D721Med (cell line): ENCODE data around the gene TPSB2.

Experiments
- DNase-seq: peaks from one replicate; pipeline ENCODE4 v3.0.0; 2011; ENCODE audit warnings: low spot score; ENCODE audit not compliant: insufficient read length
- FAIRE-seq: peaks from 2 replicates; lab custom pipeline; 2011; peaks lifted over from hg19 to GRCh38; lab: Jason Lieb, UNC
- TF ChIP-seq, protein P1 (sequence below): IDR thresholded peaks from 2 replicates; pipeline ENCODE4 v1.5.1; 2012; ENCODE audit warnings: mild to moderate bottlenecking, control low read depth; ENCODE audit not compliant: insufficient read depth; ENCODE audit errors: missing control alignments

TPSB2 gene

DNA sequence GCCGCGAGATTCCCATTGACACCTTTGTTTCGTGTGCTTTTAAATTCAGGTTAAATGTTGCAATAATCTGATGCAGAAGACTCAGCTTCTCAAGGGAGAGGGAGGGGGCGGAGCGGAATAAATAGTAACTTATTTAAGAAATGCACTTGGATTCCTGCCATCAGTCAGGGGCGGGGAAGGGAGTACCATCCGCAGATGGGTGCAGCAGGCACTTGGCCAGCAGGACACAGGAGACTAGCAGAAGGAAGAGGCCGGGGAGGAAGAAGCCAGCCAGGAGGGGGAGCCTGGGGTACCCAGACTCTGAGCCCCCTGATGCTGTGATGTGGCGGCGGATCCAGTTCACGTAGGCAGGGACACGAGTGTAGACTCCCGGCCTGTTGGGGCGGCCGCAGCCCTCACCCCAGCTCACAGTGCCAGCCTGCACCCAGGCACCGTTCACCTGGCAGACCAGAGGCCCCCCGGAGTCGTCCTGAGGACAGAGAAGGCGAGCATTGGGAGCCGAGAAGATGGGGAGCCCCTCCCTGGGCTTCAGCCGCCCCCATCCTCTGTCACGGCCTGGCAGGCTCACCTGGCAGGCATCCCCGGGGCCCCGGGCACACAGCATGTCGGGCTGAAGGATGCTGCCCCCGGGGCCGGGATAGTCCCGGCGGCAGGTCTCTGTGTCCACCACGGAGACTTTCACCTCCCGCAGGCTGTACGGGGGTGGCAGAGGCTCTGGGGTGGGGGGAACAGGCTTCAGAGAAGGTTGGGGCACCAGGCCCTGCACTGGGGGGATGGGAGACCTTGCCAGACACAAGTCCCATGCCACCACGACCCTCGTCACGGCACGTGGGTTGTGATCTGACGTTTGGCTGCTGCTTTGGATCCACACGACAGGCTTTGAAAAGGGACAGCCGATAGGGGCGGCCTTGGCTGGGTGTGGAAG lies 8.1 kb downstream of the TPSB2 start:
- no peak for DNase-seq
- TF ChIP-seq, protein P1, sequence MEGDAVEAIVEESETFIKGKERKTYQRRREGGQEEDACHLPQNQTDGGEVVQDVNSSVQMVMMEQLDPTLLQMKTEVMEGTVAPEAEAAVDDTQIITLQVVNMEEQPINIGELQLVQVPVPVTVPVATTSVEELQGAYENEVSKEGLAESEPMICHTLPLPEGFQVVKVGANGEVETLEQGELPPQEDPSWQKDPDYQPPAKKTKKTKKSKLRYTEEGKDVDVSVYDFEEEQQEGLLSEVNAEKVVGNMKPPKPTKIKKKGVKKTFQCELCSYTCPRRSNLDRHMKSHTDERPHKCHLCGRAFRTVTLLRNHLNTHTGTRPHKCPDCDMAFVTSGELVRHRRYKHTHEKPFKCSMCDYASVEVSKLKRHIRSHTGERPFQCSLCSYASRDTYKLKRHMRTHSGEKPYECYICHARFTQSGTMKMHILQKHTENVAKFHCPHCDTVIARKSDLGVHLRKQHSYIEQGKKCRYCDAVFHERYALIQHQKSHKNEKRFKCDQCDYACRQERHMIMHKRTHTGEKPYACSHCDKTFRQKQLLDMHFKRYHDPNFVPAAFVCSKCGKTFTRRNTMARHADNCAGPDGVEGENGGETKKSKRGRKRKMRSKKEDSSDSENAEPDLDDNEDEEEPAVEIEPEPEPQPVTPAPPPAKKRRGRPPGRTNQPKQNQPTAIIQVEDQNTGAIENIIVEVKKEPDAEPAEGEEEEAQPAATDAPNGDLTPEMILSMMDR, result no peak
- no peak for FAIRE-seq

DNA sequence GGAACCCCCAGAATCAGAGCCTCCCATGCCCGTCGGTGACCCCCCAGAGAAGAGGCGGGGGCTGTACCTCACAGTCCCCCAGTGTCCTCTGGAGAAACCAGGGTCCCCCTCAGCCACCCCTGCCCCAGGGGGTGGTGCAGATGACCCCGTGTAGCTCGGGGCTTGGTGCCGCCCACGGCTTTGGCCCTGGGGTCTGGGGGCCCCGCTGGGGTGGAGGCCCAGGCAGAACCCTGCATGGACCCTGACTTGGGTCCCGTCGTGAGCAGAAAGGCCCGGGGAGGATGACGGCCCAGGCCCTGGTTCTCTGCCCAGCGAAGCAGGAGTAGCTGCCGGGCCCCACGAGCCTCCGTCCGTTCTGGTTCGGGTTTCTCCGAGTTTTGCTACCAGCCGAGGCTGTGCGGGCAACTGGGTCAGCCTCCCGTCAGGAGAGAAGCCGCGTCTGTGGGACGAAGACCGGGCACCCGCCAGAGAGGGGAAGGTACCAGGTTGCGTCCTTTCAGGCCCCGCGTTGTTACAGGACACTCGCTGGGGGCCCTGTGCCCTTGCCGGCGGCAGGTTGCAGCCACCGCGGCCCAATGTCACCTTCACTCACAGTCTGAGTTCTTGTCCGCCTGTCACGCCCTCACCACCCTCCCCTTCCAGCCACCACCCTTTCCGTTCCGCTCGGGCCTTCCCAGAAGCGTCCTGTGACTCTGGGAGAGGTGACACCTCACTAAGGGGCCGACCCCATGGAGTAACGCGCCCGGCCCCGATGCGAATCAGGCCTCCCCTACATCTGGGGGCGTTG lies 8.9 kb downstream of the TPSB2 start:
- FAIRE-seq (no peak), DNase-seq (no peak)
- TF ChIP-seq, protein P1, result no peak

DNA sequence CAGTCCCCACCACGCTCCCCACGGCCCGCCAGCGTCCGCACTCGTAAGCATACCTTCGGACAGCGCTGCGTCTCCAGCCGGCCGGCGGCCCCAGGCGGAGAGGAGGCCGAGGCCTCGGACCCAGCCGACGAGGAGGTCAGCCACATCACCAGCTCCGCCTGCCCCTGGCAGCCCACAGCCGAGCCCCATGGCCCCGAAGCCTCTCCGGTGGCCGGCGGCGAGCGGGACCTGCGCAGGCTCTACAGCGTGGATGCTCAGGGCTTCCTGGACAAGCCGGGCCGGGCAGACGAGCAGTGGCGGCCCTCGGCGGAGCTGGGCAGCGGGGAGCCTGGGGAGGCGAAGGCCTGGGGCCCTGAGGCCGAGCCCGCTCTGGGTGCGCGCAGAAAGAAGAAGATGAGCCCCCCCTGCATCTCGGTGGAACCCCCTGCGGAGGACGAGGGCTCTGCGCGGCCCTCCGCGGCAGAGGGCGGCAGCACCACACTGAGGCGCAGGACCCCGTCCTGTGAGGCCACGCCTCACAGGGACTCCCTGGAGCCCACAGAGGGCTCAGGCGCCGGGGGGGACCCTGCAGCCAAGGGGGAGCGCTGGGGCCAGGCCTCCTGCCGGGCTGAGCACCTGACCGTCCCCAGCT lies 9.8 kb downstream of the TPSB2 start:
- TF ChIP-seq, protein P1, result no peak
- FAIRE-seq, result no peak
- DNase-seq, result no peak

DNA sequence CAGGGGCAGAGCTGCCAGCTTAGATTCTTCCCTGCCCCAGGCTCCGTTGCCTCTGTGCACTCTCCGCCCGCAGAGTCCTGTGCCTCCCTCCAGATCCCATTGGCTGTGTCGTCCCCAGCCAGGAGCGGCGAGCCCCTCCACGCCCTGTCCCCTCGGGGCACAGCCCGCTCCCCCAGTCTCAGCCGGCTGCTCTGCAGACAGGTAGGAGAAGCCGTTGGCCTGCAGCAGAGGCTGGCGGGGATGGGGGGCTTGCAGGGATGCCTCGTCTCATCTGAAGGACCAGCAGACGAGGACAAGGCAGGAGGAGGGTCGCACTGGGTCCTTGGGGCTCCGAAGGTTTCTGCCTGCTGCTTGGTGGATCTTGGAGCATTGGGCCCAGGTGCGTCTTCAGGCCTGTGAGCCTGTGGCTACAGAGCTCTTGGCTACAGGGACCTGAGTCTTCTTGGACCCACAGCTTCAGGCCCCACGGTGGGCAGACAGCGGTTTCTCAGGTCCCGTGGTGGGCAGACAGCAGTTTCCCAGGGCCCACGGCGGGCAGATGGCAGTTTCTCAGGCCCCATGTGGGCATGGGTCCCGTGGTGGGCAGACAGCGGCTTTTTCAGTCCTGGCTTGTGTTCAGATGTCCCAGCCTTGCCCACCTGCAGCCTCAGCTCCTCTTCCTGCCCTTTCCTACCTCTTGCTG lies 10.9 kb downstream of the TPSB2 start:
- DNase-seq, result no peak
- TF ChIP-seq, protein P1, result no peak
- no peak for FAIRE-seq

DNA sequence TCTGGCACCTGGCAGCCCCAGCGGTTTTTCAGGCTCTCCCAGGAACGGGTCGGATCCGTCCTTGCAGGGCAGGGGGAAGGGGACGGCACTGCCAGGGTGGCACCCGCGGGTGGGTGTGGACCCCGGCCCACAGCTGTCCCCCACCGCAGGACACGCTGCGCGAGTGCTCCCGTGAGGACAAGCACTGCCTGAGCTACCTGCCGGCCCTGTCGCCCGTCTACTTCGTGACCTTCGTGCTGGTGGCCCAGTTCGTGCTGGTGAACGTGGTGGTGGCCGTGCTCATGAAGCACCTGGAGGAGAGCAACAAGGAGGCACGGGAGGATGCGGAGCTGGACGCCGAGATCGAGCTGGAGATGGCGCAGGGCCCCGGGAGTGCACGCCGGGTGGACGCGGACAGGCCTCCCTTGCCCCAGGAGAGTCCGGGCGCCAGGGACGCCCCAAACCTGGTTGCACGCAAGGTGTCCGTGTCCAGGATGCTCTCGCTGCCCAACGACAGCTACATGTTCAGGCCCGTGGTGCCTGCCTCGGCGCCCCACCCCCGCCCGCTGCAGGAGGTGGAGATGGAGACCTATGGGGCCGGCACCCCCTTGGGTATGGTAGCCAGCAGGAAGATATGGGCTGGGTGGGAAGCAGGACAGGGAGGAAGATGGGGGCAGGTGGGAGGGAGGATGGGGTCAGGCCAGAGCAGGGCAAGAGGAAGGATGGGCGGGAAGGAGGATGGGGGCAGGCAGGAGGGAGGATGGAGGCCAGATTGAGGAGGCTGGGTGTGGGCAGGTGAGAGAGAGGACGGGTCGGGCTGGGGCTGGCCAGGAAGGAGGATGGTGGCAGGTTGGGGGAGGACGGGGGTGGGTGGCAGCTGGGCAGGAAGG lies 11.7 kb downstream of the TPSB2 start:
- FAIRE-seq, result no peak
- TF ChIP-seq, protein P1, result no peak
- DNase-seq, result no peak

DNA sequence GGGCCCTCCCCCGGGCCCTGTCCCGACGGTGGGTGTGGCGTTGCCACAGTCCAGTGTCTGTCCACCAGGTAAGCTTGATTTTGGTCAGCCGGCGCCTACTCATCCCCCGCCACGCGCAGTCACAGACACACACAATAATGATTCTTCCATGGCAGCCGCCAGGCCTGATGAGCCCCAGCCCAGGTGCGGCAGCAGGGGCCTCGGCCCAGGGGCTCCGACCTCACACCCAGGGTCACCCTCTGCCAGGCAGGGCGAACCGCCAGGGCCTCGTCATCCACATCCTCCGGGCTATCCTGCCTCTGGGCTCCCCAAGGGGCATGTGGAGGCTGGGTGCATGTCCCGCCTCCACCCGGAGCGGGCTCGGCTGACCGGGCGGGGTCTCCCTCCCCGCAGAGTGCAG lies 12.5 kb downstream of the TPSB2 start:
- FAIRE-seq, result no peak
- TF ChIP-seq, protein P1, result no peak
- no peak for DNase-seq
